GM12891 (cell line): Measurements from ENCODE around the gene FMO3.

Source experiments
- DNase-seq: peaks from one replicate; pipeline ENCODE4 v3.0.0; 2011; ENCODE audit warnings: low spot score; ENCODE audit not compliant: insufficient read length
- FAIRE-seq: peaks from 2 replicates; lab custom pipeline; 2011; peaks lifted over from hg19 to GRCh38; lab: Jason Lieb, UNC
- PAX5 ChIP-seq: IDR thresholded peaks from 2 replicates; pipeline ENCODE4 v1.6.1; 2011; ENCODE audit warnings: low read length, moderate library complexity, mild to moderate bottlenecking; ENCODE audit not compliant: insufficient read depth, severe bottlenecking
- POLR2A ChIP-seq: IDR thresholded peaks from 2 replicates; pipeline ENCODE4 v1.6.1; 2011; ENCODE audit warnings: low read depth, low read length, control low read depth
- POLR2AphosphoS5 ChIP-seq: IDR thresholded peaks from 2 replicates; pipeline ENCODE4 v1.6.1; 2011; ENCODE audit warnings: low read depth, low read length, control low read depth
- POU2F2 ChIP-seq: IDR thresholded peaks from 2 replicates; pipeline ENCODE4 v1.6.1; 2011; ENCODE audit warnings: low read depth, mild to moderate bottlenecking, control low read depth, low read length, moderate library complexity
- SPI1 ChIP-seq: IDR thresholded peaks from 2 replicates; pipeline ENCODE4 v1.6.1; 2011; ENCODE audit warnings: low read depth, low read length, control low read depth
- TAF1 ChIP-seq: IDR thresholded peaks from 2 replicates; pipeline ENCODE4 v1.6.1; 2011; ENCODE audit warnings: low read depth, low read length, control low read depth

FMO3 gene

GRCh38 chr1:171112119-171112518 is 21.4 kb downstream of the FMO3 start:
- FAIRE-seq (no peak), DNase-seq (no peak)
- TF ChIP-seq POLR2AphosphoS5, result no peak
- TF ChIP-seq POU2F2, result no peak
- no peak for TF ChIP-seq PAX5
- TF ChIP-seq TAF1, result no peak

DNA sequence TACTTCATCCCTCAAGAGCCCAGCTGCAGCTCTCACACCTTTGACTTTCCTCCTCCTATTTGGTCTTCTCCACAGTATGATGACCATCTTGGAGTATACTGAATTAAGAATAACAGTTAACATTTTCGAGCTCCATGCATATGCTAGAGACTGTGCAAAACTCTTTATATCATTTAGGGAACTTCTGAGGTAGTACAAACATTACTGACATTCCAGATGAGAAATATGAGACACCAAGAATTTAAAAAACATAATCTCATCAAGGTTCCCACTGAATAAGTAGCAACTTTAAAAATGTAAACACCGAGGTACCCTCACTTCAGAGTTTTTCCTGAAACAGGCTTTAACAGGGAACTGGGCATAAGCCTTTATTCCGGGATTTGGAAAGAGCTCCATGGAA is 22.7 kb downstream of the FMO3 start:
- TF ChIP-seq POU2F2 (no peak), POLR2AphosphoS5 (no peak), POLR2A (no peak), PAX5 (no peak), SPI1 (no peak), TAF1 (no peak)
- no peak for FAIRE-seq
- no peak for DNase-seq

DNA sequence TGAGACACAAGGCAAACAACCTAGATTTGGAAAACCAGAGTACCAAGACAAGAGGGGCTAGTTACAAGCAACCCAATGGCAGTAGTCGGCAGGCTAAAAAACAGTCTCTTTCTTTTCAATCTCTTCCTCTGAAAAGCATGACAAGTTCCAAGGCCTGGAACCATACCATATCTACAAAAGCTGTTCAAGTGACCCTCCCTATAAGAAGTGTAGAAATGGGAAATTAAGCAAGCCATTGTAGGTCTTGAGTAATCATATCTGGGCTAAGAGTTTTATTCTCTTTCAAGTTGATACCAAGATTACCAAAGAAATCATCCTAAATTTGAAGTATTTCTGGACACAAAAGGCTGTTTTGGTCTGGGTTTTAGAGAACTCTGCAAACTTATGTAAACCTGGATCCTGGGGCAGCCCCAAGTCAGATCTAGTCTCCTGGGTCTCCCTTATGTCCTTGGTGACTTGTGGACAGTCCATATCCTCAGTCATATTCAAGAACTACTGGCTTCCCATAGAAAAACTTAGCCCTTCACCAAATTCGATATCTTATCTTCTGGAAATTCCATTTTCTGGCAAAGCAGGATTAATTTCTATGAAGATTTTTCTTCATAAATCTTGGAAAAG is 24.7 kb downstream of the FMO3 start:
- DNase-seq (no peak), FAIRE-seq (no peak)
- no peak for TF ChIP-seq PAX5

DNA sequence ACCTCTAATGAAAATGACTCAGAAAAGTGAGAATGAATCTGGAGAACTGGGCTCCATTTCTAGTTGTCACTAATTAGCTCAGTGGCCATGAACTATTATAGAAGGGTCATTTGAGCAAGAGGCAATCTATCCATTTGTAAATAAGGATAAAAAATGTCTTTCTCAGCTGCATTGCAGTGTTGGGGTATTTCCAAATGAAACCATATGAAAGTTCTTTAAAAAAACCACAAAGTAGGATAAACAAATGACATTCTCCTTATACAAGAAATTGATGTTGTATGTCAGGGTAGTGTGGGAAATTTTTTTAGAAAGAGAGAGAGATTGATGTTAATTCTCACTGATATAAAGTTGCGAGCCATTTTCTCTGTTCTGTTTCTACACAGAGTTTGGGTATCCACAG is 26.0 kb downstream of the FMO3 start:
- TF ChIP-seq SPI1 (no peak), POU2F2 (no peak), POLR2A (no peak), POLR2AphosphoS5 (no peak), TAF1 (no peak), PAX5 (no peak)
- DNase-seq (no peak), FAIRE-seq (no peak)

DNA sequence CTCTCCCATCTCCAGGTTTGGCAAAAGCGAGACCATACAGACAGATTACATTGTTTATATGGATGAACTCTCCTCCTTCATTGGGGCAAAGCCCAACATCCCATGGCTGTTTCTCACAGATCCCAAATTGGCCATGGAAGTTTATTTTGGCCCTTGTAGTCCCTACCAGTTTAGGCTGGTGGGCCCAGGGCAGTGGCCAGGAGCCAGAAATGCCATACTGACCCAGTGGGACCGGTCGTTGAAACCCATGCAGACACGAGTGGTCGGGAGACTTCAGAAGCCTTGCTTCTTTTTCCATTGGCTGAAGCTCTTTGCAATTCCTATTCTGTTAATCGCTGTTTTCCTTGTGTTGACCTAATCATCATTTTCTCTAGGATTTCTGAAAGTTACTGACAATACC is 26.4 kb downstream of the FMO3 start:
- no peak for FAIRE-seq
- no peak for DNase-seq
- TF ChIP-seq SPI1 (no peak), POLR2AphosphoS5 (no peak), TAF1 (no peak), POU2F2 (no peak), PAX5 (no peak)

DNA sequence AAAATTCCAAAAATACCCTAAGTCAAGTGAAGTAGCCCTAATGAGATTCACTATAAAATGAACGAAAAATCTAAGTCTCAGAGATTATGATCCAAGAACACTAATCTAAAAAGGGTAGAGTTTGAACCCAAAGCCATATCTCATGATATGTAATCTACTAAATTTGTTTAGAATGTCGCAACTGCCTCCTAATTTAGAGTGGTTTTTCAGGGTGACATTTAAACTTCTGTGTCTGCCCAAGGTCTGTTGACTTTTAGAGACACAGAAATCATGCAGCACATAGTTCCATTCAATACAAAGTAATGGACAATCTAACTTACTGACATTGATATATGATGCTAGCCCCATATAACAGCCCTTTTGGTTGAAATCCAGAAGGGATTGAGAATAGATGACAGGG is 28.9 kb downstream of the FMO3 start:
- DNase-seq, result no peak
- no peak for FAIRE-seq
- no peak for TF ChIP-seq TAF1
- TF ChIP-seq SPI1, result no peak
- TF ChIP-seq PAX5, result no peak
- no peak for TF ChIP-seq POU2F2
- no peak for TF ChIP-seq POLR2A
- no peak for TF ChIP-seq POLR2AphosphoS5

DNA sequence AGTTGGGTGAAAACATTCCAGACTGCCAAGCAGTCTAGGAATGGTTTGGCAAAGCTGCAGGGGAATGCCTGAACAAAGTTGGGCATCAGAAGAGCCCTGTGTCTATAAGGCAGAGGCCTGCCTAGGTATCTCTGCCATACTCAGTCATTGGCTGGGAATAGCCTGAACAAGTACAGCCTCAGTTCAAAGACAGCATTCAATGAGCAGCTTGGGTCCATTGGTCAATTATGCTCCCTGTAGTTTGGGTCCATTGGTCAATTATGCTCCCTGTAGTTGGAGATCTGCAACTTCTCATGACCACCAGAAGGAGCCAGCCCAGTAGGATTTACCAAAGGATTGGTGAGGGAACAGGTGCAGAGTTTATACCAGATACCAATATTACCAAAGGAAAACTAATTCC is 31.6 kb downstream of the FMO3 start:
- no peak for TF ChIP-seq PAX5
- no peak for TF ChIP-seq POU2F2
- no peak for TF ChIP-seq SPI1
- no peak for TF ChIP-seq POLR2A
- no peak for TF ChIP-seq POLR2AphosphoS5
- TF ChIP-seq TAF1, result no peak
- FAIRE-seq, result no peak
- no peak for DNase-seq

DNA sequence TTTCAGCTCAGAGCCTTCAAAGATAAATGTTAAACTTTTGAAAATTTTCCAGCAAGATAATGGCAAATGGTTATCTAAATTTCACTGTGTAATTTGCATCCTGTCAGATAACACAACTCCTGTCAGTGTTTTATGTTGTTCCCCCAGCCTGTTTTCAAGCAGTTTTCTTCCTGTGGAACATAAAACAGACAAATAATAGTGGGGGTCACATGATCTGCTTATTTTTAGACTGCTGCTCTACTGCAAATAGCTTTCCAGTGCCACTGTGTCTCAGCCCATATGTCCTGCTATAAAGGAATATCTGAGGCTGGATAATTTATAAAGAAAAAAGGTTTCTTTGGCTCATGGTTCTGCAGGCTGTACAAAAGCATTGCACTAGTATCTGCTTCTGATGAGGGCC is 32.2 kb downstream of the FMO3 start:
- DNase-seq, result no peak
- TF ChIP-seq POU2F2 (no peak), TAF1 (no peak), POLR2A (no peak), POLR2AphosphoS5 (no peak), SPI1 (no peak)
- FAIRE-seq, result no peak

DNA sequence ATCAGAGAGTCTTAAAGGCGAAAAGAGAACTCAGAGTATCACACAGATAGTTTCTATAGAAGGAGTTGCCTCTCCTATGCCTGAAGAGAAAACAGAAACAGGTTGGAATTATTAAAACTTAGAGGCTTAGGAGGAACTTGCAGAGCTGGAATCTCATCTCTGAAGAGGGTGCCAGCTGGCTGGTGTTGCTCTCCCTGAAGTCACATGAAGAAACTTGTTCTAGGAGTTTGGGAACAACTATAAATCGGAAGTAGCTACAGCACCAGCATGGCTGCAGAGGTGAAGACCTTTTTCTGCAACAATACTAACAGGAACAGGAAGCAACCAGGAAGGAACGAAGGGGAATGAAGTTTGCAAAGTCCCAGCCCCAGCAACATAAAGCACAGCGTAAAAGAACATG is 35.8 kb downstream of the FMO3 start:
- no peak for FAIRE-seq
- DNase-seq, result no peak
- TF ChIP-seq TAF1 (no peak), POLR2A (no peak), PAX5 (no peak), POU2F2 (no peak), POLR2AphosphoS5 (no peak), SPI1 (no peak)

DNA sequence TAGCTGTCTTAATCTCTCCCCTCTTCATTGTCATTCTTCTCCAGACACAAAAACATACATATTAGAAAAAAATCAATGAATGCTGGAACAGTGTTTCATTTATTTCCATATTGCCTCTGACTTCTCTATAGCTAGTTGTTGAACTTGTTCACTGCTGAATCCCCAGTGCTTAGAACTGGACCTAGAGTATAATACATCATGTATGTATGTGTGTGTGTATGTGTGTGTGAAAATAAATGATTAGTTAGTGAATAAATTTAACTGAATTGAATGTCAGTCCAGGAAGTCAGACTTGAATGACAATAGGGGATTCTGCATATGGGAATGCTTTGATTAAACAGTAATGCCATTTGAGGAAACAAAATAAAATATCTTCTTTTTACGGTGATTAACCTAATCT is 36.4 kb downstream of the FMO3 start:
- no peak for TF ChIP-seq PAX5
- TF ChIP-seq POLR2AphosphoS5, result no peak
- no peak for TF ChIP-seq POU2F2
- TF ChIP-seq SPI1, result no peak
- no peak for TF ChIP-seq POLR2A
- TF ChIP-seq TAF1, result no peak
- DNase-seq (no peak), FAIRE-seq (no peak)

GRCh38 chr1:171127501-171127900 is 36.8 kb downstream of the FMO3 start:
- DNase-seq, result no peak
- no peak for FAIRE-seq
- TF ChIP-seq PAX5 (no peak), POLR2A (no peak), SPI1 (no peak), POU2F2 (no peak), POLR2AphosphoS5 (no peak), TAF1 (no peak)

GRCh38 chr1:171128463-171128862 is 37.8 kb downstream of the FMO3 start:
- TF ChIP-seq SPI1 (no peak), PAX5 (no peak), POLR2A (no peak), POLR2AphosphoS5 (no peak), TAF1 (no peak), POU2F2 (no peak)
- no peak for DNase-seq
- FAIRE-seq, result no peak
